GM21717 (cell line): ENCODE results near the gene TCEANC.
"Not testable (repeated sequence)": the region's sequence is repeated elsewhere in the genome, so short reads cannot be mapped to it uniquely, and the experiment has no call there.

Experiments used
- ATAC-seq: cut with Tn5 transposase; IDR thresholded peaks from one replicate; pipeline ENCODE4 v1.9.1; 2021; ENCODE audit warnings: mild to moderate bottlenecking, moderate library complexity; ENCODE audit not compliant: unreplicated experiment

Gene TCEANC

GRCh38 chrX:13654116-13654515 lies 1.2 kb downstream of the TCEANC start:
- ATAC-seq, result no peak

DNA sequence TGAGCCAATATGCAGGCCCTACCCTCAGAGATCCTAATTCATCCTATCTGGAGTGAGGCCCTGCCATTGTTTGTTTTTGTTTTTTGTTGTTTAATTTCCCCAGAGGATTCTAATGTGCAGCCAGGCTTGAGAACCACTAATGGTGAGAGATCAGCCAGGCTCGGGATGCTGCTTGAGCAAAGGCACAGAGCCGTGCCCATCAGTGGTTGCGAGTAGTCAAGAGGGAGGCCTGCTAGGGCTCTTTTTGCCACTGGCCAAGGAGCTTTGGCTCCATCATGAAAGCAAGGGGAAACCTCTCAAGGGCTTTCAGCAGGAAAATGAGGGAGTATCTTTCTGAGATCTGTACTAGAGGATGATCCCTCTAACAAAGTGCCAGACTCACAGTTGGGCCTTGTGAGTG lies 2.7 kb downstream of the TCEANC start:
- ATAC-seq, result no peak

GRCh38 chrX:13658602-13659001 lies 5.7 kb downstream of the TCEANC start:
- ATAC-seq, result no peak

DNA sequence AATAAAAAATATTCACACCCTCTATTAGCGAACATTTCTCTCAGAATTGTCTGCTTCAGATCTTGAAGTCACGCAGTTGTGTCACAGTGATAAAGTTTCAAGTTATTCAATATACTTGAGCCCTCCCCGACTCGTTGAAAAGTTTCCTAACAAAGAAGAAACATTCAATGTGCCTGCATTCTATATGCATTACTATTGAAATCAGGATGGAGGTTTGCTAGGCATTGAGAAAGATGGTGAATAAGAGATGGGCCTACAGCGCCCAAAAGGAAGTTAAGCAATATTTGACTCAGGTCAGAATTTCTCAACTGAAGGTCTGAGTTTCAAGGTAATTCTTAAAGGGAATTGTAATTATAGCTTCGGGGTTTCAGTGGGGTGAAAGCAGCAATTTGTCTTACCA lies 6.1 kb downstream of the TCEANC start:
- ATAC-seq, result no peak

DNA sequence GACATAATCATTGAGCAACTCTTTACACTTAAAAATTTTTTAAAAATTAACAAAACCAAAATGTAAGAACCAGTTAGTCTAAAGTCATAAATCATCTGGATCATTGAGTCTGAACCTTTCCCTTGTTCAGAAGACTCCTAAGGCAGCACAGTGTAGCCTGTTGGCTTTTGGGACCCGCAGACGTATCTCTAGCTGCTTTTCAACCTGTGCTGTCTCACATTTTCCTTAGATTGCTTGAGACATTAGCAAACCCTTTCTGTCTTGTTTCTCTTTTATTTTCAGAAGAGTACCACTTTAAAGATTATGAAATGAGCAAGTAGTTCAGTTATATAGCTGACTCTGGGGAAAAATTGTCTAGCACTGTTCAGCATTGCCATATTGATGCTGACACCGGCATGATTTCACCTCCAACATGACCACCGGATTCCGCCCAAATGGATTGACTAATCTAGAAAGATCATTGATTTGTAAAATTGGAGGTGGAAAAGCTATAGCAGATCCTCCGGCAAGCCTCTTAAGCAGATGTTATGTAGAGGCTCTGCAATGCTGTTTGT lies 8.9 kb downstream of the TCEANC start:
- ATAC-seq, result no peak

GRCh38 chrX:13662355-13662791 lies 9.4 kb downstream of the TCEANC start:
- ATAC-seq, result no peak

DNA sequence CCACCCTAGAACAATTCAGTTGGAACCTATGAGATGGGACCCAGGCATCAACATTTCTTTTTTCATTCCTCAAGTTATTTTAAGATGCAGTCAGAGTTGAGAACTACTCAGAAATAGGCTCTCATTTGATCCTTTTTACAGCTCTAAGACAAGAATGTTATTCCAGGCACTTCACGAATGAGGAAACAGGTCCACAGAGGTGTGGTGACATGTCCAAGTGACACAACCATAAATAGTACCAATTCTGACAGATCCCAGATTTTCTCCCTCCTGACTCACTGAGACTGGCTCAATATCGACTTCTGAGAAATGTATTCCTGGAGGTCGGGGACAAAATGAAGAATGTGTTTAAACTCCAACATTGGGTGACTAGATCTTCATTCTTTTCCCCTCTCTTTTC lies 11.1 kb downstream of the TCEANC start:
- no peak for ATAC-seq

DNA sequence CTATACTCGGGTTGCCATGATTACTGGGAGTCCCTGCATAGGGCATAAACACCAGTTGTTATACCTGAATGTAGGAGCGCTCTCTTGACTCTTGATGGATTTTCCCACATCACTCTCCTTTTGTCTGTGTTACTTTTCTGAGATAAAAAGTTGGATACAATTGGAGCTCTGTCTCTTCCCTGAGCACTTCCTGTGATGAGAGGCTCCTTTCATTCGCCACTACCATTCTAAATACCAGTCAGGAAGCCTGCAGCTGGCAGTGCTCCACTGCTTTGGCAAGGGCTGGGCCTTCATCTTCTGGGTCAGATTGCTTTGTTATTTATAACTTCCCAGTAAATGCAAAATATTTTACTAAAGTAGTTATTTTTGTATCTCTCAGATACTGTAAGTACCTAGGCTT lies 13.9 kb downstream of the TCEANC start:
- ATAC-seq, result no peak

DNA sequence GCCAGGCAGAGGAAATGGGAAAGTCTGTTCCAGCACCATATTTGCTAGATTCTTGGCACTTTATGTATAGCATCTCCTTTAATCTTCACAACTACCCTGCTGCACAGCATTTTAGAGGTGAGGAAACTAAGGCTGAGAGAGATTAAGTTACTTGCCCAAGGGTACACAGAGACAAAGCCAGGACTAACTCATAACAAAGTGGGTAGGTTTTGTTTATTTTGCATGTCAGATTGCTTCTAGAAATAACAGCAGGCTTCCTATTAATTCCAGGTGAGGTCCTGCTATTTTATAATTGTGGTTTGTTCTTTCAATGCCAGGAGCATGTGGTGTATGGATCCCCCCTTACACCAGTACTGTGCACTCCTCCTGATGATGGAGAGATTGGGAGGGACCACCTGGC lies 15.0 kb downstream of the TCEANC start:
- ATAC-seq, result no peak

- ATAC-seq, result peak; percentile 80
Observed at GRCh38 chrX:13669246-13669737, 16.4 kb downstream of the TCEANC start.

- not testable (repeated sequence) for ATAC-seq
Observed at GRCh38 chrX:13669755-13670154, 16.8 kb downstream of the TCEANC start.

- ATAC-seq, result no peak
Observed at GRCh38 chrX:13670197-13670596, 17.3 kb downstream of the TCEANC start.

GRCh38 chrX:13673016-13673415 lies 20.1 kb downstream of the TCEANC start:
- ATAC-seq, result no peak

DNA sequence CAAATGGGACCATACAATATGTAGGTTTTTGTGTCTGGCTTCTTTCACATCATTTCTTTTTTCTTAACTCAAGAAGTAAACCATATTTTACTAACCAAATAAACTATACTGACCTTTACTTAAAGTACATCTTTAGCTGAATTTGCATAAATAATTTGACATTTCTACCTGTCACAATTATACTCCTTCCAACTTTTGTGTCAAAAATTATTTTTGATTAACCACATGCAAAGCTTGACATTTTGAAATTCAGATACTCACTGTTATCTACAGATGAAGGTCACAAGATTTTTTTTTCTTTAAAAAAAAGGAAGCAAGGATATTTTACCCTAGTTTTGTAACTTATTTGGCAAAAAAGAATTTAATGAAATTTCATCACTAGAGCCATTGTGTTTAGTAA lies 23.9 kb downstream of the TCEANC start:
- ATAC-seq, result no peak

- not testable (repeated sequence) for ATAC-seq
Observed at GRCh38 chrX:13679700-13680099, 26.8 kb downstream of the TCEANC start.

DNA sequence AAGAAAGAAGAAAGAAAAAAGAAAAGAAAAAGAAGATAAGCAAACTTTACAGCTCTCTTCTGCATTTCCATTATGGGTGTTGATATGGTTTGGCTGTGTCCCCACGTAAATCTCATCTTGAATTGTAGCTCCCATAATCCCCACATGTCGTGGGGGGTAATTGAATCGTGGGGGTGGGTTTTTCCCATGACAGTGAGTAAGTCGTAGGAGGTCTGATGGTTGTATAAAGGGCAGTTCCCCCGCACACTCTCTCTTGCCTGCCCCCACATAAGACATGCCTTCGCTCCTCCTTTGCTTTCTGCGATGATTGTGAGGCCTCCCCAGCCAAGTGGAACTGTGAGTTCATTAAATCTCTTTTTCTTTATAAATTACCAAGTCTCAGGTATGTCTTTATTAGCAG lies 28.7 kb downstream of the TCEANC start:
- no peak for ATAC-seq

DNA sequence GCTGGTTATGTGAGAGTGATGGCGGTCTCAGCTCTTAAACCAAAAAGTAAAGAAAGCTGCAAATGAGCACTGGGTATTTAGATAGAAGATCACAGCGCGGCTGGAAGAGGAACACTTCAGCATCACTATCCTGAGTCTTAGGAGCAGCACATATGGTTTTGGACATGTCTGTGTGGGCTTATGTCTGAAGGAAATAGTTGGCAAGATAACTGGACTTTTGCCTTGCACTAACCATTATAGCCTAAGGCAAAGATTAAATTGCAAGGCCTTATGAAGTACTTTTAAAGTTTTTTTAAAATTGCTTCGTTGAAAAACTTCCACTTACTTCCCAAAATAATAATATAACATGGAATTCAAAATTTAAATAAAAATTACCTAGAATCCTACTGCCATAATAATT lies 31.4 kb downstream of the TCEANC start:
- no peak for ATAC-seq

GRCh38 chrX:13685126-13685763 lies 32.3 kb downstream of the TCEANC start:
- ATAC-seq, result no peak

DNA sequence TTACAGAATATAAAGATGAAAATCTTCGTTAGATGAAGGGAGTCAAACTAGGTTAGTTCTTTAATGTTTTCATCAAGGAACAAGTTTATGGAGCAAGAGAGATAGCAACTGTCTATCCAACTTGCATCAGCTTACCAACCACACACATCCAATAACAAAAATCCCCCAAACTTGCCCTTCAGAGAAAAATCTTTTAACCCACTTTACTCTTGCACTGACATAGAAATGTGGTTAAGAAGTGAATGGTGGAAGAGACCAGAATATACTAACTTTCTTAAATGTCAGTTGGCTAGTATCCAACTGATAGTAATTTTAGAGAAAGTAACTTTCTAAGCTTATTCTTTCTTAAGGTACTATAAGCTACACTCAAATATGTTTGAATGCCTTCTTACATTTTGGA lies 34.3 kb downstream of the TCEANC start:
- ATAC-seq, result no peak

GRCh38 chrX:13688384-13688957 lies 35.5 kb downstream of the TCEANC start:
- ATAC-seq, result no peak

- ATAC-seq, result peak; percentile 79
Observed at GRCh38 chrX:13688958-13689740, 36.2 kb downstream of the TCEANC start, which contains the start of gene RAB9A. Gene RAB9A (plus strand): TSS chrX:13689128. CDS start chrX:13708747, 19,619 bp downstream.
